ENCODE data around the gene CDCA8.

GRCh38 chr1:37721565-37721964, 29.2 kb downstream of the CDCA8 start:
- no peak for TF ChIP-seq EZH2 (IDR thresholded peaks at IDR 0.05; ENCODE audit: low read length)
- TF ChIP-seq, protein P1, sequence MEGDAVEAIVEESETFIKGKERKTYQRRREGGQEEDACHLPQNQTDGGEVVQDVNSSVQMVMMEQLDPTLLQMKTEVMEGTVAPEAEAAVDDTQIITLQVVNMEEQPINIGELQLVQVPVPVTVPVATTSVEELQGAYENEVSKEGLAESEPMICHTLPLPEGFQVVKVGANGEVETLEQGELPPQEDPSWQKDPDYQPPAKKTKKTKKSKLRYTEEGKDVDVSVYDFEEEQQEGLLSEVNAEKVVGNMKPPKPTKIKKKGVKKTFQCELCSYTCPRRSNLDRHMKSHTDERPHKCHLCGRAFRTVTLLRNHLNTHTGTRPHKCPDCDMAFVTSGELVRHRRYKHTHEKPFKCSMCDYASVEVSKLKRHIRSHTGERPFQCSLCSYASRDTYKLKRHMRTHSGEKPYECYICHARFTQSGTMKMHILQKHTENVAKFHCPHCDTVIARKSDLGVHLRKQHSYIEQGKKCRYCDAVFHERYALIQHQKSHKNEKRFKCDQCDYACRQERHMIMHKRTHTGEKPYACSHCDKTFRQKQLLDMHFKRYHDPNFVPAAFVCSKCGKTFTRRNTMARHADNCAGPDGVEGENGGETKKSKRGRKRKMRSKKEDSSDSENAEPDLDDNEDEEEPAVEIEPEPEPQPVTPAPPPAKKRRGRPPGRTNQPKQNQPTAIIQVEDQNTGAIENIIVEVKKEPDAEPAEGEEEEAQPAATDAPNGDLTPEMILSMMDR (optimal IDR thresholded peaks at IDR 0.05 in 1 of 3, IDR thresholded peaks at IDR 0.05 in 1 of 3, conservative IDR thresholded peaks at IDR 0.05 in 1 of 3; ENCODE audit: extremely low read depth in 1 of 3, insufficient read depth in 2 of 3, low read length in 3 of 3): no peak

Data from keratinocyte (primary cell).